ENCODE data around the gene CBR1.

Gene CBR1

DNA sequence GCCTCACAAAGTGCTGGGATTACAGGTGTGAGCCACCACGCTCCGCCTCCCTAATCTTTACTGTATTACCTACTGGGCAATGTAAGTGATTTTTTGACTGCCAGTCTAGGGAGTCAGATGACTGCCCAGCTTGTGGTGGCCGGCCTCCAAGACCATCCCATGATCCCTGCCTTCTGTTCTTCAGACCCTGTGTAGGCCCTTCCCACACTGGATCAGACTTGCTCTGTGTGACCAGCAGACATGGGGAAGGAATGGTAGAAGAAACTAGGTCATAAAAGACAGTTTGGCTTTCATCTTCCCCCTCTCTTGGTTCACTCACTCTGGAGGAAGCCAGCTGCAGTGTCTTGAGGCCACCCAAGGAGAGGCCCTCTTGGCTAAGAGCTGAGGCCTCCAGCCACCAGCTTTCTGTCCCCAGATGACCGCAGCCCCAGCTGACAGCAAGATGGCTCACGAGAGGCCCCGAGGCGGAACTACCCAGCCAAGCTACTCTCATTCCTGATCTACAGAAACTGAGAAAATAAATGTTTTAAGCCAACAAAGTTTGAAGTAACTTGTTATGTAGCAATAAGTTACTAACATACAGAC is 50.6 kb downstream of the CBR1 start:
- no peak for DNase-seq
